Measurements from ENCODE around the gene ADGRF3.

Gene ADGRF3

GRCh38 chr2:26346454-26347053, at the start of gene ADGRF3:
Gene ADGRF3, minus strand, starts transcription at chr2:26346789. Its CDS starts 555 bp downstream, at chr2:26346234.
- peak; percentile 42 for DNase-seq (ENCODE audit: low spot score)
- in situ Hi-C loops (cut with MboI; ENCODE audit: low sequenced_read_pairs, unreplicated experiment) = loop anchor here (25.0 kb wide), 1 partner anchor 359 kb away; the partner anchor contains the start of gene KIF3C
- no peak for TF ChIP-seq CTCF (IDR thresholded peaks at IDR 0.05; ENCODE audit: borderline replicate concordance, control extremely low read depth, extremely low read depth, insufficient read depth, missing control alignments)

GRCh38 chr2:26395394-26395793, 48.8 kb upstream of the ADGRF3 start:
- in situ Hi-C loops (cut with MboI; ENCODE audit: low sequenced_read_pairs, unreplicated experiment) = no loop called here
- no peak for TF ChIP-seq CTCF (IDR thresholded peaks at IDR 0.05; ENCODE audit: borderline replicate concordance, control extremely low read depth, extremely low read depth, insufficient read depth, missing control alignments)
- no peak for DNase-seq (ENCODE audit: low spot score)

- no peak for DNase-seq (ENCODE audit: low spot score)
- in situ Hi-C loops (cut with MboI; ENCODE audit: low sequenced_read_pairs, unreplicated experiment) = no loop called here
Observed at GRCh38 chr2:26394694-26395093, 48.1 kb upstream of the ADGRF3 start.

GRCh38 chr2:26387189-26387588, 40.6 kb upstream of the ADGRF3 start:
- TF ChIP-seq CTCF (IDR thresholded peaks at IDR 0.05; ENCODE audit: borderline replicate concordance, control extremely low read depth, extremely low read depth, insufficient read depth, missing control alignments) = no peak
- in situ Hi-C loops (cut with MboI; ENCODE audit: low sequenced_read_pairs, unreplicated experiment) = no loop called here
- DNase-seq (ENCODE audit: low spot score) = no peak

More at GRCh38 chr2:26394694-26395093, 48.1 kb upstream of the ADGRF3 start:
- no peak for TF ChIP-seq CTCF (IDR thresholded peaks at IDR 0.05; ENCODE audit: borderline replicate concordance, control extremely low read depth, extremely low read depth, insufficient read depth, missing control alignments)

GRCh38 chr2:26384597-26384996, 38.0 kb upstream of the ADGRF3 start:
- TF ChIP-seq CTCF (IDR thresholded peaks at IDR 0.05; ENCODE audit: borderline replicate concordance, control extremely low read depth, extremely low read depth, insufficient read depth, missing control alignments) = no peak
- in situ Hi-C loops (cut with MboI; ENCODE audit: low sequenced_read_pairs, unreplicated experiment) = no loop called here
- no peak for DNase-seq (ENCODE audit: low spot score)

GRCh38 chr2:26384183-26384582, 37.6 kb upstream of the ADGRF3 start:
- in situ Hi-C loops (cut with MboI; ENCODE audit: low sequenced_read_pairs, unreplicated experiment) = no loop called here
- TF ChIP-seq CTCF (IDR thresholded peaks at IDR 0.05; ENCODE audit: borderline replicate concordance, control extremely low read depth, extremely low read depth, insufficient read depth, missing control alignments) = no peak
- DNase-seq (ENCODE audit: low spot score) = no peak

Measured in GM13976 (cell line).